Measurements from ENCODE around the gene IFI27L2.
"Not testable (repeated sequence)": the region's sequence is repeated elsewhere in the genome, so short reads cannot be mapped to it uniquely, and the experiment has no call there.

DNA sequence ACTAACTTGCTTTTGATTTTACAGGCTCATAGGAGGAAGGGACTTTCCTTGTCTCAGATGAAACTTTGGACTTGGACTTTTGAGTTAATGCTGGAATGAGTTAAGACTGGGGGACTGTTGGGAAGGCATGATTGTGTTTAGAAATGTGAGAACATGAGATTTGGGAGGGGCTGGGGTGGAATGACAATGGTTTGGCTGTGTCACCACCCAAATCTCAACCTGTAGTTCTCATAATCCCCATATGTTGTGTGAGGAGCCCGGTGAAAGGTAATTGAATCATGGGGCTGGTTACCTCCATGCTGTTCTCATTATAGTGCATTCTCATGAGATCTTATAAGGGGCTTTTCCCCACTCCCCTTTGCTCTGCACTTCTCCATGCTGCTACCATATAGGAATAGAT, 26.7 kb upstream of the IFI27L2 start:
- TF ChIP-seq CTCF (IDR thresholded peaks at IDR 0.05; ENCODE audit: poor library complexity); EZH2 (IDR thresholded peaks at IDR 0.05; ENCODE audit: borderline replicate concordance): not testable (repeated sequence)
